GM23338 (cell line): Measurements from ENCODE around the gene DNTTIP2.

Experiments
- CTCF ChIP-seq, 2 experiments: fragments of 200-600 bp in 1 of 2; sonication (generic) in 1 of 2; conservative IDR thresholded peaks; 2 replicates each; pipeline versions ENCODE4 v1.5.1 to v1.6.1; 2016 to 2017; ENCODE audit warnings: antibody characterized with exemption in 2 of 2, low read depth in 2 of 2, mild to moderate bottlenecking in 2 of 2, moderate library complexity in 1 of 2
- EZH2phosphoT487 ChIP-seq: fragments of 200-600 bp; sonication (generic); IDR thresholded peaks from one replicate; pipeline ENCODE4 v1.8.1; 2018; ENCODE audit warnings: antibody characterized with exemption; ENCODE audit not compliant: unreplicated experiment

- TF ChIP-seq EZH2phosphoT487 (no peak), CTCF (conservative IDR thresholded peaks at IDR 0.05; ENCODE audit: low read depth in 2 of 2) (no peak)
Measured at GRCh38 chr1:93851327-93851712, 27.7 kb downstream of the DNTTIP2 start.
